Mesendoderm (in vitro differentiated cells): ENCODE data around the gene DPM3.

ENCODE experiments used
- DNase-seq: peaks from one replicate; pipeline ENCODE4 v3.0.0; 2013
- H2AK5ac ChIP-seq: 2 replicates; pipeline ENCODE4 v1.6.1; 2013; ENCODE audit warnings: low read length, inconsistent platforms
- H2BK120ac ChIP-seq: 2 replicates; pipeline ENCODE4 v1.6.1; 2013; ENCODE audit warnings: low read depth, mild to moderate bottlenecking, low read length, moderate library complexity, mixed read lengths
- H2BK15ac ChIP-seq: replicated peaks from 2 replicates; pipeline ENCODE4 v1.6.1; 2013; ENCODE audit warnings: low read depth, mild to moderate bottlenecking, moderate library complexity
- H2BK5ac ChIP-seq: 2 replicates; pipeline ENCODE4 v1.6.1; 2013; ENCODE audit warnings: low read length, inconsistent platforms
- H3K18ac ChIP-seq: 2 replicates; pipeline ENCODE4 v1.6.1; 2013; ENCODE audit warnings: mild to moderate bottlenecking, low read length, mixed read lengths
- H3K23ac ChIP-seq: one replicate; pipeline ENCODE4 v1.6.1; 2013; ENCODE audit warnings: low read length
- H3K27ac ChIP-seq: 2 replicates; pipeline ENCODE4 v1.5.1; 2013; ENCODE audit warnings: low read depth, mild to moderate bottlenecking, inconsistent platforms, low read length, moderate library complexity
- H3K27me3 ChIP-seq: 2 replicates; pipeline ENCODE4 v1.6.1; 2013; ENCODE audit warnings: low read length, control low read depth, mild to moderate bottlenecking, inconsistent platforms; ENCODE audit not compliant: insufficient read depth, poor library complexity
- H3K36me3 ChIP-seq: 2 replicates; pipeline ENCODE4 v1.6.1; 2013; ENCODE audit warnings: low read length, inconsistent platforms; ENCODE audit not compliant: control insufficient read depth, insufficient read depth
- H3K4ac ChIP-seq: one replicate; pipeline ENCODE4 v1.6.1; 2013; ENCODE audit warnings: low read depth, mild to moderate bottlenecking, low read length, moderate library complexity
- H3K4me1 ChIP-seq: 2 replicates; pipeline ENCODE4 v1.6.1; 2013; ENCODE audit warnings: low read depth, low read length, inconsistent platforms; ENCODE audit not compliant: control insufficient read depth
- H3K4me2 ChIP-seq: 2 replicates; pipeline ENCODE4 v1.6.1; 2013; ENCODE audit warnings: low read length
- H3K4me3 ChIP-seq: 2 replicates; pipeline ENCODE4 v1.5.1; 2013; ENCODE audit warnings: mild to moderate bottlenecking, low read length
- H3K56ac ChIP-seq: one replicate; pipeline ENCODE4 v1.6.1; 2013; ENCODE audit warnings: low read length
- H3K79me1 ChIP-seq: 2 replicates; pipeline ENCODE4 v1.6.1; 2013; ENCODE audit warnings: low read length, inconsistent platforms
- H3K79me2 ChIP-seq: 2 replicates; pipeline ENCODE4 v1.6.1; 2013; ENCODE audit warnings: mild to moderate bottlenecking, low read length; ENCODE audit not compliant: control insufficient read depth, insufficient read depth
- H3K9ac ChIP-seq: 2 replicates; pipeline ENCODE4 v1.6.1; 2013; ENCODE audit warnings: low read length, inconsistent platforms
- H4K5ac ChIP-seq: one replicate; pipeline ENCODE4 v1.6.1; 2013; ENCODE audit warnings: low read length
- H4K8ac ChIP-seq: one replicate; pipeline ENCODE4 v1.6.1; 2013; ENCODE audit warnings: low read depth, mild to moderate bottlenecking, control low read depth, low read length, moderate library complexity
- WGBS: extraction: QIAGEN DNeasy Blood & Tissue Kit; methylation state at CpG from one replicate; pipeline ENCODE4 v1.1.7; 2013; ENCODE audit warnings: low lambda C conversion rate, missing lambda C conversion rate; ENCODE audit not compliant: insufficient coverage; ENCODE audit errors: extremely low coverage; 5-methylcytosine and 5-hydroxymethylcytosine counted together

The DPM3 gene

DNA sequence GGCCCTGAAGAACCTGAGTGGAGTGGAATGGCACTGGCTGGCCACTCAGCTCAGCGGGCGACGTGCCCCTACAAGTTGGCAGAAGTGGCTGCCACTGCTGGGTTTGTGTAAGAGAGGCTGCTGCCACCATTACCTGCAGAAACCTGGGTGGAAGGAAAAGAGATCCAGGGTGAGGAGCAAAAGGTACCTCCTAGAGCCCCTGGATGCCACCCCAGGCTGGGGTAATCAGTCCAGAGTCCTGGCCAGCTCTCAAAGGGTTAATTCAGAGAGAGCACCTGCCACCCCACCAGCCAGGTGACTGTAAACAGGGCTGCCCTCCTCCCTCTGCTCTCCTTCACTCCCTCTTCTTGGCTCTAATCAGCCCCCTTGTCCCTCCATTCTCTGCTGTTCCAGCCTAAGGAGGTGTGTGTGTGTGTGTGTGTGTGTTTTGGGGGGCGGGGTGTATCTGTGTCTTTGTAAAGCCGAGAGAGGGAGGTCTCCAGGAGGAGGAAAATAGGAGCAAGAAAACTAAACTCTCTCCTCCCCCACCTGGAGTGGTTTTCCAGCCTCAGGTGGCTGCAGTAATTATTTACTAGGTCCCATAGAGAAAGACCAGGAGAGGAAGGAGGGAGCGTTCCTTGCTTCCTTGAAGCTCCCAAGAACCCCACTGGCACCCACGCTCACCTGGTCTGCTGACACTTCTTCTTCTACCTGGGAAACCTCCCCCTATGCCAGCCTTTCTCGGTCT lies 45.9 kb upstream of the DPM3 start:
- no peak overlapping the region for H3K4me2 ChIP-seq
- no CpG with 5 or more reads among the region's 8 CpGs for WGBS
- H3K27me3 ChIP-seq, result no peaks in the 10 kb centered on the region
- H3K23ac ChIP-seq, result no peak overlapping the region
- no peak overlapping the region for H3K4me3 ChIP-seq
- no peak overlapping the region for H4K5ac ChIP-seq
- no peaks in the 10 kb centered on the region for H3K4me1 ChIP-seq
- H3K4ac ChIP-seq, result no peak overlapping the region
- H2BK120ac ChIP-seq, result no peak overlapping the region
- no peak overlapping the region for H4K8ac ChIP-seq
- H3K36me3 ChIP-seq, result no peaks in the 10 kb centered on the region
- H2AK5ac ChIP-seq, result no peak overlapping the region
- no peak overlapping the region for H3K56ac ChIP-seq
- H3K9ac ChIP-seq, result no peak overlapping the region
- no peaks in the 10 kb centered on the region for H3K79me2 ChIP-seq
- no peak for DNase-seq
- H3K79me1 ChIP-seq, result no peaks in the 10 kb centered on the region
- H2BK5ac ChIP-seq, result no peak overlapping the region
- no peak overlapping the region for H3K18ac ChIP-seq
- no peak overlapping the region for H2BK15ac ChIP-seq
- H3K27ac ChIP-seq, result no peak overlapping the region

DNA sequence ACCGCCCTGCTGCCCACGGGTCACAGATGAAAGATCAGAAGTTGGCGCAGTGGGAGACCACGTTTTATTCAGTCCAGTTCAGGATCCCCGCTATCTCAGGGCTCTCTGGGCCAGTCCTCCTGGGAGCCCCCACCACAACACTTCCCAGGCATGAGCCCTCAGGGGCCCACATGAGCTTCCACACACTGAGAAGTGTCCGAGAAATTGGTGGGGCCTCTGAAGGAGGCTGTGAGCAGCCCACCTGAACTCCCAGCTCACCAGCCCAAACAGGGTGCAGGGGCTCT lies 45.4 kb upstream of the DPM3 start:
- Histone ChIP-seq H3K4me3 (no peak overlapping the region), H3K9ac (no peak overlapping the region), H3K4me1 (no peaks in the 10 kb centered on the region), H4K8ac (no peak overlapping the region), H3K4me2 (no peak overlapping the region), H3K79me1 (no peaks in the 10 kb centered on the region), H3K27ac (no peak overlapping the region), H3K79me2 (no peaks in the 10 kb centered on the region), H3K27me3 (no peaks in the 10 kb centered on the region), H2BK5ac (no peak overlapping the region), H2AK5ac (no peak overlapping the region), H3K4ac (no peak overlapping the region), H2BK120ac (no peak overlapping the region), H3K18ac (no peak overlapping the region), H3K36me3 (no peaks in the 10 kb centered on the region), H3K56ac (no peak overlapping the region), H4K5ac (no peak overlapping the region), H2BK15ac (no peak overlapping the region), H3K23ac (no peak overlapping the region)
- no CpG with 5 or more reads among the region's 6 CpGs for WGBS
- no peak for DNase-seq

DNA sequence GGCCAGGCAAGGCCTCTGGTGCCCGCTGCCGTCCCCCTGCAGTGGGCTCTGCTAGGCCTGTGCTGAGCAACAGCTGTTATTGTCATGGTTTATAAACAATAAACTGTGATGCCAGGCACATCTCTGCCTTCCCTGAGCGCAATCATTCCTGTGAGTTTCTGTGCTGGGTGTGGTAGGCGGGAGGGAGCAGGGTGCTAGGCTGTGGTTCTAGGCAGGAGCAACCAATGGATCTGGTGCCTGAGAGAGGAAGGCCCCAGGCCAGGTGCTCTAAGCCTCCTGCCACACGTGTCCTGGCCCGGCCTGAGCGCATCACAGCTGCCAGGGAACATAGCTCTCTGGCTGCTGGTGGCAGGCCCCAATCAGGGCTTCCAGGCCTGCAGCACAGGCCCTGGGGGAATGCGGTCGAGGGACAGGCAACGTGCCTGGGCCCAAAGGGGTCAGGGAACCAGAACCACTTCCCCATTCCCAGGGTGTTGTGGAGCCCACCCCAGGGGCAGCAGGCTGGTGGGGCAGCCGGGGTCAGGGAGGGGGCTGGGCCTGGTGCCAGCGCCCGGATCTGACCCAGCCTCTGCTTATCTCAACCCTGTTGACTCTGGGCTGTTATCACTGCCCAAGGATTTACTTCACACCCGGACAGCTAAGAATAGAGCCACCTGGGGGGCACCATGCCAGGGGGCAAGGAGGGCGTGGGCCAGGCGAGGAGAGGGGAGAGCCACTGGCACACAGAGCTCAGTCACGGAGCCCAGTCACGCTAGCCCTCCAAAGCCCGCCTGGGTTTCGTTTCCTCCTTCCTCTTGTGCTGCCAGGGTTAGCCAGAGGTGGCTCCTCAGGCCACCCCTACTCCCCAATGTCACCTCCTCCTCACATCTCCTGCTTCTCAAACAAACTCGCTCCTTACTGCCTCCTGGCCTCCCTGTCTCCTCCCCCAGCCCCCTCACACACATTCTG lies 44.8 kb upstream of the DPM3 start:
- no peak overlapping the region for H3K4me3 ChIP-seq
- no peak overlapping the region for H3K4me2 ChIP-seq
- no peak overlapping the region for H4K8ac ChIP-seq
- H3K79me2 ChIP-seq, result no peaks in the 10 kb centered on the region
- no peaks in the 10 kb centered on the region for H3K36me3 ChIP-seq
- H3K4ac ChIP-seq, result no peak overlapping the region
- no peak overlapping the region for H3K23ac ChIP-seq
- H3K27me3 ChIP-seq, result no peaks in the 10 kb centered on the region
- no peak overlapping the region for H4K5ac ChIP-seq
- no peak overlapping the region for H3K9ac ChIP-seq
- DNase-seq, result no peak
- no peak overlapping the region for H2BK15ac ChIP-seq
- no peak overlapping the region for H3K27ac ChIP-seq
- no peak overlapping the region for H2BK120ac ChIP-seq
- H3K56ac ChIP-seq, result no peak overlapping the region
- H3K79me1 ChIP-seq, result no peaks in the 10 kb centered on the region
- no peak overlapping the region for H2BK5ac ChIP-seq
- no CpG with 5 or more reads among the region's 21 CpGs for WGBS
- H3K18ac ChIP-seq, result no peak overlapping the region
- no peak overlapping the region for H2AK5ac ChIP-seq
- no peaks in the 10 kb centered on the region for H3K4me1 ChIP-seq

DNA sequence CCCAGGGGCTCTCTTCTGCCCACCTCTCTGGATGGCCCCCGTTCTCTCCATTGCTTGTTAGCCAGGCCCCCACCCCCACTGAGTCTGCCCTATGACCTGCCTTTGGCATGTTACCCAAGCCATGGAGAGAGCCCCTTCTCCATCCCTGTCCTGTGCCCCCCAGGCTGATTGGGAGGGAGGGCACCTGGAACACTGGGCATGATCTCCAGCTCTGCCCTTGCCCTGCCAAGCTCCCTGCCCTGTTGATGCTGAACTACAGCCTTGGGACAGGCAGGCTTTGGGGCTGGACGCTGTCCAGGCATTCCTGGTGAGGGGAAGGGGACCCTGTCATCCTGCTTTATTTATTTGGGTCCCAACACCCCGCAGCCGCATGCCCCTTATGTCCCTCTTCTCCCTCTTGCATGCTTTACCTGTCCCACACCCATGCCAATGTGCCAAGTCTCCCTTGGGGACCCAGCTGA lies 44.0 kb upstream of the DPM3 start:
- Histone ChIP-seq H3K4me2 (no peak overlapping the region), H3K4ac (no peak overlapping the region), H2AK5ac (no peak overlapping the region), H3K4me1 (no peaks in the 10 kb centered on the region), H3K23ac (no peak overlapping the region), H3K18ac (no peak overlapping the region), H4K5ac (no peak overlapping the region), H3K4me3 (no peak overlapping the region), H3K79me1 (no peaks in the 10 kb centered on the region), H3K27ac (no peak overlapping the region), H2BK15ac (no peak overlapping the region), H2BK5ac (no peak overlapping the region), H3K9ac (no peak overlapping the region), H2BK120ac (no peak overlapping the region), H3K36me3 (no peaks in the 10 kb centered on the region), H3K27me3 (no peaks in the 10 kb centered on the region), H4K8ac (no peak overlapping the region), H3K79me2 (no peaks in the 10 kb centered on the region), H3K56ac (no peak overlapping the region)
- no CpG with 5 or more reads among the region's 4 CpGs for WGBS
- no peak for DNase-seq

DNA sequence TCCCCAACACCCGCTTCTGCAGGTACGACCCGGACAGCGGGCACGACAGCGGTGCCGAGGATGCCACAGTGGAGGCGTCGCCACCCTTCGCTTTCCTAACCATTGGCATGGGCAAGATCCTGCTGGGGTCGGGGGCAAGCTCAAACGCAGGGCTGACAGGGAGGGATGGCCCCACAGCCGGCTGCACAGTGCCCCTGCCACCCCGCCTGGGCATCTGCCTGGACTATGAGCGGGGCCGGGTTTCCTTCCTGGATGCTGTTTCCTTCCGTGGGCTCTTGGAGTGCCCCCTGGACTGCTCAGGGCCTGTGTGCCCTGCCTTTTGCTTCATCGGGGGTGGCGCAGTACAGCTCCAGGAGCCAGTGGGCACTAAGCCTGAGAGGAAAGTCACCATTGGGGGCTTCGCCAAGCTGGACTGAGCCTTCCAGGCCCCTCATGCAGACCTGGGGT lies 43.5 kb upstream of the DPM3 start:
- H4K5ac ChIP-seq, result no peak overlapping the region
- no peak overlapping the region for H2BK15ac ChIP-seq
- no peaks in the 10 kb centered on the region for H3K27me3 ChIP-seq
- H3K4me2 ChIP-seq, result no peak overlapping the region
- H3K4me1 ChIP-seq, result no peaks in the 10 kb centered on the region
- no peak overlapping the region for H2AK5ac ChIP-seq
- H3K9ac ChIP-seq, result no peak overlapping the region
- H3K27ac ChIP-seq, result no peak overlapping the region
- no peak overlapping the region for H2BK5ac ChIP-seq
- DNase-seq, result no peak
- no peak overlapping the region for H3K4ac ChIP-seq
- H3K79me2 ChIP-seq, result no peaks in the 10 kb centered on the region
- H2BK120ac ChIP-seq, result no peak overlapping the region
- no peak overlapping the region for H3K4me3 ChIP-seq
- no peak overlapping the region for H3K56ac ChIP-seq
- no peak overlapping the region for H4K8ac ChIP-seq
- WGBS, result 100% methylated on average over 1 of the region's 20 CpGs
- no peaks in the 10 kb centered on the region for H3K79me1 ChIP-seq
- no peak overlapping the region for H3K18ac ChIP-seq
- H3K36me3 ChIP-seq, result no peaks in the 10 kb centered on the region
- H3K23ac ChIP-seq, result no peak overlapping the region
